PC-3 (cell line): ENCODE results near the gene TRABD2B. TPM values are rescaled to one million over a fixed set of nuclear protein-coding genes. Genes with fewer than 3 reads are reported as not detected.
A peak's percentile ranks its signal among the peaks of the same experiment; 100 is the strongest.

Experiments used
- ATAC-seq: fragments of 200-7000 bp; cut with Tn5 transposase; 2 replicates; pipeline ENCODE4 v1.9.1; 2020; ENCODE audit warnings: mild to moderate bottlenecking, moderate library complexity
- BruUV-seq: library from RNA; stranded (reverse); fragments of 400-500 nt; replicated peaks from 2 replicates; lab custom pipeline; 2021; lab: Mats Ljungman, UMichigan
- CTCF ChIA-PET: fragments of 300-600 bp; sonication (Branson Sonifier 250); formaldehyde crosslinking; loops from one replicate; lab custom pipeline; 2022; ENCODE audit warnings: antibody characterized with exemption; lab: Charles Lee
- POLR2A ChIA-PET: fragments of 300-600 bp; sonication (Branson Sonifier 250); formaldehyde crosslinking; loops from one replicate; lab custom pipeline; 2022; ENCODE audit warnings: antibody characterized with exemption; ENCODE audit not compliant: unreplicated experiment; lab: Charles Lee
- DNase-seq: peaks from one replicate; pipeline ENCODE4 v3.0.0-alpha.2; 2015
- H2AFZ ChIP-seq: fragments of 300-600 bp; sonication (generic); 2 replicates; pipeline ENCODE4 v1.6.0; 2016; ENCODE audit warnings: antibody characterized with exemption, low read length
- H3F3A ChIP-seq: fragments of 300-600 bp; sonication (generic); one replicate; pipeline ENCODE4 v1.6.0; 2017; ENCODE audit warnings: antibody characterized with exemption, low read length, control low read depth, mild to moderate bottlenecking; ENCODE audit not compliant: unreplicated experiment
- H3K27ac ChIP-seq: fragments of 300-600 bp; sonication (generic); 2 replicates; pipeline ENCODE4 v1.5.1; 2016; ENCODE audit warnings: mild to moderate bottlenecking, low read length
- H3K27me3 ChIP-seq: fragments of 300-600 bp; sonication (generic); 2 replicates; pipeline ENCODE4 v1.6.1; 2016; ENCODE audit warnings: low read length, mixed read lengths
- H3K36me3 ChIP-seq: fragments of 300-600 bp; sonication (generic); 2 replicates; pipeline ENCODE4 v1.6.1; 2016; ENCODE audit warnings: low read depth, mixed run types, low read length, mixed read lengths
- H3K4me1 ChIP-seq: fragments of 300-600 bp; sonication (generic); 2 replicates; pipeline ENCODE4 v1.5.1; 2016; ENCODE audit warnings: low read length; ENCODE audit not compliant: insufficient read depth
- H3K4me2 ChIP-seq: fragments of 300-600 bp; sonication (generic); 2 replicates; pipeline ENCODE4 v1.6.0; 2016; ENCODE audit warnings: low read length
- H3K4me3 ChIP-seq: fragments of 300-600 bp; sonication (generic); 2 replicates; pipeline ENCODE4 v1.5.1; 2016; ENCODE audit warnings: mild to moderate bottlenecking, low read length, mixed read lengths
- H3K79me2 ChIP-seq: fragments of 300-600 bp; sonication (generic); 2 replicates; pipeline ENCODE4 v1.6.1; 2017; ENCODE audit warnings: low read length, mixed read lengths
- H3K9ac ChIP-seq: fragments of 300-600 bp; sonication (generic); 2 replicates; pipeline ENCODE4 v1.6.0; 2016; ENCODE audit warnings: mild to moderate bottlenecking, low read length
- H3K9me2 ChIP-seq: fragments of 300-600 bp; sonication (generic); replicated peaks from 2 replicates; pipeline ENCODE4 v1.6.1; 2016; ENCODE audit warnings: mixed run types, low read length, mixed read lengths
- H3K9me3 ChIP-seq: fragments of 300-600 bp; sonication (generic); 2 replicates; pipeline ENCODE4 v1.6.1; 2016; ENCODE audit warnings: low read length, mixed read lengths
- H4K20me1 ChIP-seq: fragments of 300-600 bp; sonication (generic); 2 replicates; pipeline ENCODE4 v1.6.1; 2016; ENCODE audit warnings: low read length, mixed read lengths
- EZH2 ChIP-seq: fragments of 300-600 bp; sonication (generic); IDR thresholded peaks from one replicate; pipeline ENCODE4 v1.6.1; 2017; ENCODE audit warnings: antibody characterized with exemption, mild to moderate bottlenecking, low read length; ENCODE audit not compliant: unreplicated experiment
- EZH2phosphoT487 ChIP-seq: fragments of 300-600 bp; sonication (generic); IDR thresholded peaks from 2 replicates; pipeline ENCODE4 v1.6.1; 2018; ENCODE audit warnings: mild to moderate bottlenecking, antibody characterized with exemption, low read length, borderline replicate concordance
- intact Hi-C: fragments of 100-400 bp; cut with micrococcal nuclease; formaldehyde crosslinking; loops from 2 replicates; pipeline ENCODE4 v1.9.0; 2023
- total RNA-seq: library from RNA; depleted of rRNA; stranded (reverse); fragments of >200 nt; gene quantifications from 2 replicates; pipeline ENCODE4 v1.2.3, GENCODE V29; 2014
- TF ChIP-seq, protein P1 (sequence below): fragments of 300-600 bp; sonication (generic); conservative IDR thresholded peaks from 2 replicates; pipeline ENCODE4 v1.5.1; 2017; ENCODE audit warnings: antibody characterized with exemption, low read depth, mild to moderate bottlenecking, low read length

The TRABD2B gene
- total RNA-seq, 1 experiment from 2014 or later: 0.44 TPM

DNA sequence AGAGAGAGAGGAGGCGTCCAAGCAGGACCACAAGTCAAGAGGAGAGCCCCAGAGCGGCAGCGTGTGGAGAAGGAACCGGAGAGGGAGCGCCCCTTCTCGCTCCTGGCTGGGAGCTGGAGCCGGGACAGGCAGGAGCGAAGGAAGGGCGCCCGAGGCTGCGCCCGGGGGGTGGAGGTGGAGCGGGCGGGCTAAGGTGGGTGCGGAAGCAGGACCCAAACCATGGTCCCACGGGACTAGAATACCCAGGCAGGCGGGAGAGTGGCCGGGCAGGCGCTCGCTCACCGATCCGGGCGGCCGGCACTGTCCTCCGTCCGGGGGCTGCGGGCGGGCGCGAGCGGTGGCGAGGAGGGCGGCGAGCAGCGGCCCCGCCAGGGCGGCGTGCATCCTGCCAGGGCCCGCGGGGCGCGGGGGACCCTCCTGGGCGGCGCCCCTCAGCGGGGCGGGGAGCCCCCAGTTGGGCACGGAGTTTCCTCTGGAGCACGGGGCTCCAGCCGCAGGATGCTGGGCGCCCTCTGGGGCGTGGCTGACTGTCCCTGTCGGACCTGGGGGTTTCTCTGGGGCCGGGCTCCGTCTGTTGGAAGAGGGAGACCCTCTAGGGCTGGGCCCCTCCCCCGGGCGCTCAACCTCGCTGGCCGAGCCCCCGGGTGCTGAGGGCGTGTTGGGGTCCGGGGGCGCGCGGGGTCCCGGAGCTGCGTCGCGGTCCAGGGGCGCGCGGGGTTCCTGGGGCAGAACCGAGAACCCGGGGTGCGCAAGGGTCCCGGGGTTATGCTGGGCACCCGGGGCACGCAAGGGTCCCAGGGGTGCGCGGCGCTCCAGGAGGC is 569 bp downstream of the TRABD2B start:
- intact Hi-C loops: loop anchor here (1.0 to 10.0 kb wide), 4 partner anchors 69 to 259 kb away; no protein-coding TSS in a partner anchor
- no peaks in the 10 kb centered on the region for H3K9me2 ChIP-seq
- H3K36me3 ChIP-seq: no peaks in the 10 kb centered on the region; the same call in 1 of the 2 replicates
- ChIA-PET CTCF (interaction anchor here (0.5 to 2.1 kb wide), 10 partner anchors 63 to 1269 kb away, joined by 3 to 11 read pairs (median 5); no protein-coding TSS in a partner anchor), POLR2A (no interaction called here)
- H3K4me1 ChIP-seq: peaks cover 18% of the 10 kb centered on the region
- no peaks in the 10 kb centered on the region for H3K9me3 ChIP-seq
- ATAC-seq (peak; percentile 12), DNase-seq (no peak)
- no peaks in the 10 kb centered on the region for H4K20me1 ChIP-seq
- peak overlapping the region; percentile 69 for H3K9ac ChIP-seq
- H3K4me2 ChIP-seq: peak overlapping the region; percentile 89
- no peak overlapping the region for H3K27ac ChIP-seq
- no peaks in the 10 kb centered on the region for H3K27me3 ChIP-seq
- peak overlapping the region; percentile 74 for H3K4me3 ChIP-seq
- no TSS peak for BruUV-seq
- peaks cover 19% of the 10 kb centered on the region for H3K79me2 ChIP-seq
- H3F3A ChIP-seq: no peaks in the 10 kb centered on the region
- H2AFZ ChIP-seq: peak overlapping the region; percentile 79
- no peak for TF ChIP-seq EZH2
- TF ChIP-seq EZH2phosphoT487: no peak
- TF ChIP-seq, protein P1, sequence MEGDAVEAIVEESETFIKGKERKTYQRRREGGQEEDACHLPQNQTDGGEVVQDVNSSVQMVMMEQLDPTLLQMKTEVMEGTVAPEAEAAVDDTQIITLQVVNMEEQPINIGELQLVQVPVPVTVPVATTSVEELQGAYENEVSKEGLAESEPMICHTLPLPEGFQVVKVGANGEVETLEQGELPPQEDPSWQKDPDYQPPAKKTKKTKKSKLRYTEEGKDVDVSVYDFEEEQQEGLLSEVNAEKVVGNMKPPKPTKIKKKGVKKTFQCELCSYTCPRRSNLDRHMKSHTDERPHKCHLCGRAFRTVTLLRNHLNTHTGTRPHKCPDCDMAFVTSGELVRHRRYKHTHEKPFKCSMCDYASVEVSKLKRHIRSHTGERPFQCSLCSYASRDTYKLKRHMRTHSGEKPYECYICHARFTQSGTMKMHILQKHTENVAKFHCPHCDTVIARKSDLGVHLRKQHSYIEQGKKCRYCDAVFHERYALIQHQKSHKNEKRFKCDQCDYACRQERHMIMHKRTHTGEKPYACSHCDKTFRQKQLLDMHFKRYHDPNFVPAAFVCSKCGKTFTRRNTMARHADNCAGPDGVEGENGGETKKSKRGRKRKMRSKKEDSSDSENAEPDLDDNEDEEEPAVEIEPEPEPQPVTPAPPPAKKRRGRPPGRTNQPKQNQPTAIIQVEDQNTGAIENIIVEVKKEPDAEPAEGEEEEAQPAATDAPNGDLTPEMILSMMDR: no peak

DNA sequence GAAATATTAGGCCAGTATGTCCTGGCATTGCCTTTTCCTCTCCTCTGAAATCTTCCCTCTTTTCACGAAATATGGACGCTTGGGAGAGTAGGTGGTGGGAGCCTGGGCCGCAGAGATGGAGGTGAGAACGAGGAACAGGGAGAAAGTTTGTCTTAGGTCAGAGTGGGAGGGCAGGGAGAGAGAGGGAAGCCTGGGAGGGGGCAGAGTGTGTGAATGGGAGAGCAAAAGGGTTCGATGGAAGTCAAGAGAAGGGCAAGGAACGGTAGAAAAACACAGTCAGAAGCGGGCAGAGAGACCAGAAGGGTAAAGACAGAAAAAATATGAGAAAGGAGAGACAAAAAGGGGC is 1.2 kb downstream of the TRABD2B start:
- Histone ChIP-seq H2AFZ (no peak overlapping the region), H3K9me2 (no peaks in the 10 kb centered on the region), H3K36me3 (no peaks in the 10 kb centered on the region; the same call in 1 of the 2 replicates), H3K27ac (no peak overlapping the region), H3K9me3 (no peaks in the 10 kb centered on the region), H3K4me3 (peak overlapping the region; percentile 62), H4K20me1 (no peaks in the 10 kb centered on the region), H3K27me3 (no peaks in the 10 kb centered on the region), H3K79me2 (peaks cover 21% of the 10 kb centered on the region), H3F3A (no peaks in the 10 kb centered on the region), H3K4me1 (peaks cover 24% of the 10 kb centered on the region), H3K9ac (no peak overlapping the region), H3K4me2 (peak overlapping the region; percentile 89)
- DNase-seq: no peak
- no TSS peak for BruUV-seq
- ATAC-seq: no peak
- intact Hi-C loops: loop anchor here (5.0 to 10.0 kb wide), 3 partner anchors 101 to 259 kb away; no protein-coding TSS in a partner anchor
- ChIA-PET POLR2A (no interaction called here), CTCF (no interaction called here)
- no peak for TF ChIP-seq EZH2
- TF ChIP-seq, protein P1: no peak
- no peak for TF ChIP-seq EZH2phosphoT487
